Activated CD4-positive, alpha-beta T cell treated with anti-CD3 and anti-CD28 coated beads, Interleukin-2, amount 50 U/mL, for 1 hour (primary cell): ENCODE measurements around the gene EXD3.
"Not testable (repeated sequence)": the region's sequence is repeated elsewhere in the genome, so short reads cannot be mapped to it uniquely, and the experiment has no call there.

Experiments
- DNase-seq: peaks from one replicate; pipeline ENCODE4 v3.0.0-alpha.2; 2020

Gene EXD3, protein sequence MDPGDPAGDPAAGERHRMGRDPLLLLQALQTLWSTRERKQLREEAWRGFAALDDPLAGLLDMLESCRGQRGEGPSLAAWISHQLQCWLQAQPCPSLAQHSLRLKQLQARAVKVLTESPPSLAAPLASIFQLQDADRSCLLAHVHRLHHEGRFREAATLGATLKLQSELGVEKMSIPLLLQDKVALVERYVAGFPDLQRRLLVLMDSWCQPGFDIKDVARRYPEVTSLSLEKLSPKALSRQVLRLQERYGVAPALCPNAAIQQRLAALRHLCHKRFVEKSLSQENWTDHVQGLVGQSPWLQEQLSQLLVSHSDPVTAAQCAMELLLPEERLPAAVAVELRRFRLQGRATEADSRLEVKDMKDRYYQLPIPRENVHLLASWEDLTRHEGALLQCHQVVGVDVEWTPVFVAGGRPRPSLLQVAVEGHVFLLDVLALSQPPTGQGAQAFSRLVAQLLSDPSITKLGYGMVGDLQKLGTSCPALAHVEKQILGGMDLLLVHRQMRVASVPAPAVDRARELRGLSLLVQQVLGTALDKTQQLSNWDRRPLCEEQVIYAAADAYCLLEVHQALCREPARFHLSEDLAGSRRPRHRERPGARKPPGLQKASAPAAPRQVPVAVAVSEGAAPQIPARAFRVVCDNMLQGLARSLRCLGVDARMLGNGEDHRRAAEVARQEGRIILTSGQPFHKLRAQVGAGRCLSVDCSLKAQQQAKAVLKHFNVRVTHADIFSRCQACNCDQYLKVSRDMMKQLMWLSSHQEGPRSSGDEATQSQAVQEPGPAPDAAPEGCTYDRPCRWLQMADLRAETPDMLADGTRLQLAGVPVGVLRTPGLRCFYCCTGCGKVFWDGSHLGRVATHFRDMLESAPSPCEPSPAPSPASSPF

DNA sequence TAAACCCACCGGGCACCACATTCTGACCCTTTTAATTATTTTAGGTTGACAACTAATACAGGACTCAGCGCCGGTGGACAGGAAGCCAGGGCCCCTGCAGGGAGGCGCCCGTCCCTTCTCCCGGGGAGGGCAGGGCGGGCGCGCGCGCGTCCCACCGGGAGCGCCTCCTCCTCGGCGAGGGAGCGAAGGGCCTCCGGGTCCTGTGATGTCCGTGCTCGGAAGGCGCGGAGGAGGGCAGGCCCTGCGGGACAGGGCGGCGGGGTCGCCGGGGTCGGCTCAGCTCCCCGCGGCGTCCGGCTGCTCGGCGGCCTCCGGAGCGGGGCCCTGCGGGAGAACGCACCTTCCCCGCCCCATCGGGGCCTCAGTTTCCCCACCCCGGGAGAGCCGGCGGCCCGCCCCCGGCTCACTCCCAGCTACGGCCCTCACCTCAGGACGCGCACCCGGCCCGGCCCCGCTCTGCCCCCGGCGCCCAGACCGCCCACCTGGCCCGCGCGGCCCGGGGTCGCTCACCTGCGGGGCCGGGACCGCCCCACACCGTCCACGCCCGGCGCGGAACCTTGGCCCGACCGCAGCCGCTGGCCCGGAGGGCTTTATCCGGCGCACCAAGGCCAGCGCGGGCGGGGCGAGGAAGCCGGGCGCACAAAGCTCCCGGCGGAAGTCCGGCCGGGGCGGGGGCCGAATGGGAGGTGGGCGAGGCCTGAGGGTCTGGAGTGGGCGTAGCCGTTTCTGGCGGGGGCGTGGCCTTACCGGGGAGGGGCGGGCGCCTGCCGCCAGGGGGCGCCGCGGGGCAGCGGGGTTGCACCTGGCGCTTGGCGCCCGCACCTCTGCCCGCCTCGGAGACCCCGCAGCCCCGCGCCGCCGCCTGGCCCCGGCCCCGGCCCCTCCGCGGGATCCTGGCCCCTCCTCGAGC, at the start of gene EXD3, which contains the start of gene NOXA1:
Gene EXD3 (minus strand): TSS at position 559 of the 910 bp plus-strand sequence. CDS start 27,805 bp downstream, outside the sequence.
Gene NOXA1 (plus strand): TSS at position 790 of the 910 bp plus-strand sequence. CDS start 137 bp downstream, outside the sequence.
- DNase-seq: peak; percentile 96

GRCh38 chr9:137470785-137471184, 47.8 kb upstream of the EXD3 start:
- DNase-seq: no peak

GRCh38 chr9:137467896-137468295, 44.9 kb upstream of the EXD3 start:
- DNase-seq: no peak

GRCh38 chr9:137467161-137467581, 44.2 kb upstream of the EXD3 start:
- no peak for DNase-seq

GRCh38 chr9:137466389-137467085, 43.6 kb upstream of the EXD3 start:
- not testable (repeated sequence) for DNase-seq

DNA sequence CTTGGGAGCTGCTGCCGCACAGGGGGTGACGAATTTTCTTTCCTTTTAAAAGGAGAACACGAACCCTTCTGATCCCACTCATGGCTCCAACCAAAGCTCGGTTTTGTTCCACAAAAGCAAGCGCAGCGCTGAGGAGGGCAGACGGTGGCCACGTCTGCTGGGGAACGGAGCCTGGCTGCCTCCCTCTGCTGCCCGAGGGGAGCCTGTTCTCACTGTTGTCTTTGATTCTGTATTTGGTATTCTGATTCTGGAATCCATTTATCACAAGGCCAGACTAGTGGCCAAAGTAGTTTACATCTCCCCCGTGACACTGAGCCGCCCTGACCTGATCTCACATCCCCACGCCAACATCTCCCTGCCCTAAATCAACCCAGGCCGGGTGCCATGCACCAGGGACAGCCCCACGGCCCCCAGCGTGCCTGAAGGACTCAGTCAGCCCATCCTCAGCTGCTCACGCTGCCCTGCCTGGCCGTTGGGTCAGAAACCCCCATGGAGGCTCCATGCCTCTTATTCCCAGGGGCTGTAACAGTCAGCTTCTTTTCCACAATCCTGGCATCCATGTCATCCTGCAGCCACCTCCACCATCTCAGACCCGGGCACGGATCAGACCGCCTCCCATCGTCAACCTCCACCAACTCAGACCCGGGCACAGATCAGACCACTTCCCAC, 42.9 kb upstream of the EXD3 start:
- DNase-seq: no peak

GRCh38 chr9:137465000-137465719, 42.2 kb upstream of the EXD3 start:
- no peak for DNase-seq

DNA sequence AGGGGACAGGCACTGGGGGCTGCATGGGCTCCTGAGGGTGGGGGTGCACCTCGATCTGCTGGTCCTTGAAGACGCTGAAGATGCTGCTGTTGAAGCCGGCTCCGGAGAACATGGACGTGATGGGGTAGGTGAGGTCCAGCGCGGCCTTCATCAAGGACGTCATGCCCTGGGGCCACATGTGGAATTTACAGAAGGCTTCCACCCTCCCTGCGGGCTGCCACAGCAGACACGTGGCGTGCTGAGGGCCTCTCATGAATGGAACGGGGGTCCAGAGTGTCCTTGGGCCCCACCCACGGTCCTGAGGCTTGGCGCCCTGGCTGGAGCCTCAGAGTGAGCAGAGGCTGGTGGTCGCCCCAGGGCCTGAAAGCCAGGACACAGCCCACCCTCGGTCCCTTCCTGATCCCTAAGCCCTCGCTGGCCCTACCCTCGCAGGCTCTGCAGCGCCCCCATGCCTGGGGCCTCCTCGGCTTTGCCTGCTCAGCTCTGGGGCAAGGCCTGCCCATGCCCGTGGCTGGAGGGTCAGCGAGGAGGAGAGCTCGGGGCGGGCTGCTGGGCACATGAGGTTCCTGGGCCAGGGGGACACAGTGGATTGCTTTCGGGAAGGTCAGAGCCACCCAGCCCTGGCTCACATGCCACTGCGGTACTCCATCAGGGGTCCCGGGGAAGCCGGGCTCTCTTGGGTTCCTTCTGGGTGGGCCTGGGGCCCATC, 41.5 kb upstream of the EXD3 start:
- no peak for DNase-seq

- DNase-seq: no peak
Observed at GRCh38 chr9:137463931-137464290, 40.9 kb upstream of the EXD3 start.

DNA sequence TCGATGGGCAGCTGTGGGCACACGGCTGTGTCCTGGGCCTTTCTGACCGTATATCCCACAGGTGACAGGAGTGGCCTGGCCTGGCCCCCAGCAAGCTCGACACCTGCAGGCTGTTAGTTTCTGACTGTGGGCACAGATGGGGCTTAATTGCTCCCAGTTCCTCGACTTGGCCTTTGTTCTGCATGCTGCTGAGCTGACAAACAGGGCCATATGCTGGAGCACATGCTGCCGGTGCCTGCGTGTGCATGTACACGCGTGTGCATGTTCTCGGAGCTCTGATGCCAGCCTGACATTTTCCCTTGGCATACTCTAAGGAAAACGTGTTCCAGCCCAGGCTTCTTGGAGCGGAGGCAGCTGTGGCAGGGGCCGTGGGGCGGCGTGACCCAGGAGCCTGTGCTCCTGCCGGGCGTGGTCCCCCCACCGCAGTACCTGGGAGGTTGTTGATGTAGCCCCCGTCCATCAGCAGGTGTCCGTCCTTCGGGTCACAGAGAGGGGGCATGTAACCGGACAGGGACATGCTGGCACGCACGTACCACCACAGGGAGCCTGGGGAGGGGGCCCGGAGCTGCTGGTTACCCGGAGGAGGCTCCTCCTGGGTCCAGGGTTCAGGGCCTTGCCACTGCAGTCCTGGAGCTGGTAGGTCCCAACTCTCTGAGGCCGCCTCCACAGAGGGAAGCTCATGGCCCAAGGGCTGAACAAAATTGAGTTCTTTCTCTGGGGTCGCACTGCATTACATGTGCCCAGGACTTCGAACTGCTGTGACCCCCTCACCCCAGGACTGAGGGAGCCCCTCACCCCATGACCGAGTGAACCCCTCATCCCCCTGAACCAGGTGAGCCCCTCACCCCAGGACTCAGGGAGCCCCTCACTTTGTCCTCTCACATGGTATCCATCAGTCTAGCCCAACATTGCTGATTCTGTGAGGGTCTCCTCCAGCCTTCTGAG, 40.3 kb upstream of the EXD3 start:
- DNase-seq: no peak

- DNase-seq: no peak
Observed at GRCh38 chr9:137462396-137462985, 39.5 kb upstream of the EXD3 start.

- peak; percentile 59 for DNase-seq
Observed at GRCh38 chr9:137461663-137462395, 38.9 kb upstream of the EXD3 start.

DNA sequence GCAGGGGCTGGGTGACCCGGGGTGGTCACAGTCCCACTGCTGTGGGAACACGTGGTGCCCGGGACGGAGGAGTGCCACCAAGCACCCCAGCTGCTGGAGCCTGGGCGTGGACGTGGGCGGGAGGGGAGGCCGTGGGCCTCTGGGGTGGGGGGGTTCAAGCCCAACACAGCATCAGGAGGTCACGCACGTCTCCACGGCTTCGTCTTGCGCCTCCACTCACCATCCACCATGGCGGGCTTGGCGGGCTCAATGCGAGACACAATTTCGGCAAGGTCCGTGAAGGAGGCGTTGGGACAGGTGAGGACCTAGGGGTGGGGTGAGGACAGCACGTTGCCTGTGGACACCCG, 38.3 kb upstream of the EXD3 start:
- no peak for DNase-seq

DNA sequence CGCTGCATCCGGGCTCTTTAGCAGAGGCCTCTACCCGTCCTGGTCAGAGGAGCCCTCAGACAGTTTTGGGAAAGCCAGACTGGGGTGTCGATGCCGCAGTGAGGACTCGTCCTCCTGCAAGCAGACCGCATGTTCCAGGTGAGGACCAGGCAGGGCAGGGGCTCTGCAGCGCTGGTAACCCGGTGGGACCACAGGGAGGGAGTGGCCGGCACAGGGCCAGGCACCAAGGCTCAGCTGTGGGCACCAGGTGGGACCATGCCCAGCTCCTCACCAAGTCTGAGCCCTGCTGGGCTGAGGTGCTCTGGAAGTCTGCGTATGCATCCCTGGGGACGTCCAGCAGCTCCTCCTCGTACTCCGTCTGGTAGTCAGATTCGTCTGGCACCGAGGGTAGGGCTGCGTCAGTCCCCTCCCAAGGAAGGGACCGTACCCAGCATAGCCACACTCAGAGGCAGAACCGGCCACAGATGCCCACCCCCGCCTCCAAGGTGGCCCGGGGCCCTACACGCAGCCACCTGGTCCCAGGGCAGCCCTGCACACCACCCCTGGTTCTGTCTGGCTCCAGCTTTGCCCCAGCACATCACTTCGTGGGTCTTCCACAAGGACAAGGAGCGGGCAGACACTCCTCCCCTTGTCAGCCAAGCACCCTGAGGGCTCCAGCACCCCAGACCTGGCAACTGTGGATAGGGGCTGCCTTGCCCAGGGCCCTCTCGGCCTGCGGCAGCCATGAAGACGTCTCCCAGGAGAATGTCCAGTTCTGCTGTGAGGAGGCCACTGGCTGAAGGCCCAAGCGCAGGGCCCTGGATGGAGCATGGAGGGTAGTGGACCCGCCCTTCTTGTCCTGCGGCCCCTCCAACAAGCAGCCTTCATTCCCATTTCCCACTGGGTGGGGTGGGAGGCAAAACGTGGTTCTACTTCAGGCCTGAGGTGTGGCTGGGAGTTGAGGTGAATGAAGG, 37.7 kb upstream of the EXD3 start:
- no peak for DNase-seq

GRCh38 chr9:137459601-137460362, 36.8 kb upstream of the EXD3 start:
- no peak for DNase-seq

DNA sequence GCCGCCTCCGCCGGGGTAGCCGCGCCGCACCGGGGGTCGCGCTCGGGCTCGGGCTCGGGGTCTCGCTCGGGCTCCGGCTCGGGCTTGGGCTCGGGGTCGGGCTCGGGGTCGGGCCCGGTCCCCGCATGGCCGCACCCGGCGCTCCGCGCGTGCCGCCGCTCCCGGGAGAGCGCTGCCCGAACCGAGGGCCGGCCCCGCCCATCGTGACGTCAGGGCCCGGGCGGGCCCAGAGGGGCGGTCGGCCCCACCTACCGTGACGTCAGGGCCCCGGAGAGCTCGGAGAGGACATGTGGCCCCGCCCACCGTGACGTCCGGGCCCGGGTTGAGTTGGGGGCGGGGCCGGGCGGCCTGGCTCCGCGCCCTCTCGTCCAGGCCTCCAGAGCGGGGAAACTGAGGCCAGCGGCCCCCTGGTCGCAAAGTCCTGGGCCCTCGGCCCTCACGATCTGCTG, 36.2 kb upstream of the EXD3 start, which contains the start of gene NSMF:
Gene NSMF (minus strand): TSS at position 183 of the 449 bp plus-strand sequence. CDS start 232 bp downstream, outside the sequence.
- DNase-seq: peak; percentile 95
